GM23338 (cell line): Measurements from ENCODE around the gene TAF8. TPM values are rescaled to one million over a fixed set of nuclear protein-coding genes. Genes with fewer than 3 reads are reported as not detected.

Experiments
- ATAC-seq: fragments of 200-7000 bp; cut with Tn5 transposase; 3 replicates; pipeline ENCODE4 v1.9.1; 2020
- DNase-seq: peaks from one replicate; pipeline ENCODE4 v3.0.0-alpha.2; 2015; ENCODE audit warnings: low spot score
- H2AFZ ChIP-seq: fragments of 200-600 bp; sonication (generic); 2 replicates; pipeline ENCODE4 v1.8.0; 2016; ENCODE audit warnings: antibody characterized with exemption, mild to moderate bottlenecking, moderate library complexity
- H3F3A ChIP-seq: fragments of 200-600 bp; sonication (generic); replicated peaks from 2 replicates; pipeline ENCODE4 v1.8.0; 2017; ENCODE audit warnings: antibody characterized with exemption, mixed run types, low read depth
- H3K27ac ChIP-seq: fragments of 200-600 bp; sonication (generic); 2 replicates; pipeline ENCODE4 v1.6.1; 2016; ENCODE audit warnings: low read depth
- H3K27me3 ChIP-seq: fragments of 200-600 bp; sonication (generic); 2 replicates; pipeline ENCODE4 v1.8.0; 2016; ENCODE audit warnings: mild to moderate bottlenecking, mixed run types, moderate library complexity; ENCODE audit not compliant: insufficient read depth
- H3K36me3 ChIP-seq: fragments of 200-600 bp; sonication (generic); 2 replicates; pipeline ENCODE4 v1.8.0; 2016; ENCODE audit warnings: mild to moderate bottlenecking; ENCODE audit not compliant: insufficient read depth
- H3K4me1 ChIP-seq: fragments of 200-600 bp; sonication (generic); 2 replicates; pipeline ENCODE4 v1.8.0; 2016; ENCODE audit warnings: mild to moderate bottlenecking, moderate library complexity; ENCODE audit not compliant: insufficient read depth
- H3K4me2 ChIP-seq: fragments of 200-600 bp; sonication (generic); 2 replicates; pipeline ENCODE4 v1.7.1; 2017; ENCODE audit warnings: mixed run types
- H3K4me3 ChIP-seq: fragments of 200-600 bp; sonication (generic); 2 replicates; pipeline ENCODE4 v1.6.1; 2016; ENCODE audit warnings: mixed run types
- H3K79me2 ChIP-seq: fragments of 200-600 bp; sonication (generic); replicated peaks from 2 replicates; pipeline ENCODE4 v1.8.0; 2017; ENCODE audit warnings: mild to moderate bottlenecking; ENCODE audit not compliant: insufficient read depth
- H3K9me2 ChIP-seq: fragments of 200-600 bp; sonication (generic); 2 replicates; pipeline ENCODE4 v1.8.0; 2017; ENCODE audit not compliant: insufficient read depth
- H4K20me1 ChIP-seq: fragments of 200-600 bp; sonication (generic); replicated peaks from 2 replicates; pipeline ENCODE4 v1.8.0; 2017; ENCODE audit warnings: mild to moderate bottlenecking; ENCODE audit not compliant: insufficient read depth
- H3K27ac Mint-ChIP-seq: 2 replicates; pipeline ENCODE4 v1.8.0; 2020; ENCODE audit warnings: inconsistent platforms, mild to moderate bottlenecking, moderate library complexity, mixed read lengths
- H3K27me3 Mint-ChIP-seq: 3 replicates; pipeline ENCODE4 v1.8.0; 2022; ENCODE audit warnings: low read depth, mild to moderate bottlenecking, moderate library complexity, mixed read lengths, inconsistent platforms; ENCODE audit not compliant: insufficient read depth, poor library complexity
- H3K36me3 Mint-ChIP-seq: 3 replicates; pipeline ENCODE4 v1.8.0; 2021; ENCODE audit warnings: low read depth, mild to moderate bottlenecking, inconsistent platforms, moderate library complexity, mixed read lengths
- H3K4me1 Mint-ChIP-seq: 3 replicates; pipeline ENCODE4 v1.8.0; 2020; ENCODE audit warnings: mild to moderate bottlenecking, inconsistent platforms, mixed read lengths
- H3K4me3 Mint-ChIP-seq: 3 replicates; pipeline ENCODE4 v1.8.0; 2021; ENCODE audit warnings: moderate library complexity, mild to moderate bottlenecking, inconsistent platforms, mixed read lengths
- H3K9me3 Mint-ChIP-seq: 3 replicates; pipeline ENCODE4 v1.8.0; 2020; ENCODE audit warnings: moderate library complexity, mild to moderate bottlenecking, inconsistent platforms, mixed read lengths
- CREB1 ChIP-seq: fragments of 250-450 bp; sonication (Bioruptor Pico); IDR thresholded peaks from 2 replicates; pipeline ENCODE4 v1.5.0; 2020; ENCODE audit warnings: low read depth, mild to moderate bottlenecking, moderate library complexity
- CTCF ChIP-seq, 2 experiments: fragments of 200-600 bp in 1 of 2; sonication (generic) in 1 of 2; conservative IDR thresholded peaks; 2 replicates each; pipeline versions ENCODE4 v1.5.1 to v1.6.1; 2016 to 2017; ENCODE audit warnings: antibody characterized with exemption in 2 of 2, low read depth in 2 of 2, mild to moderate bottlenecking in 2 of 2, moderate library complexity in 1 of 2
- EZH2 ChIP-seq: fragments of 200-600 bp; sonication (generic); IDR thresholded peaks from one replicate; pipeline ENCODE4 v1.8.0; 2017; ENCODE audit warnings: antibody characterized with exemption, mild to moderate bottlenecking, low read depth; ENCODE audit not compliant: unreplicated experiment
- EZH2phosphoT487 ChIP-seq: fragments of 200-600 bp; sonication (generic); IDR thresholded peaks from one replicate; pipeline ENCODE4 v1.8.1; 2018; ENCODE audit warnings: antibody characterized with exemption; ENCODE audit not compliant: unreplicated experiment
- JUNB ChIP-seq: IDR thresholded peaks from one replicate; pipeline ENCODE4 v1.6.1; 2016; ENCODE audit warnings: antibody characterized with exemption; ENCODE audit not compliant: unreplicated experiment
- NANOG ChIP-seq: IDR thresholded peaks from 2 replicates; pipeline ENCODE4 v1.6.1; 2016; ENCODE audit warnings: antibody characterized with exemption, borderline replicate concordance
- POLR2AphosphoS5 ChIP-seq: IDR thresholded peaks from 2 replicates; pipeline ENCODE4 v1.6.1; 2016; ENCODE audit warnings: antibody characterized with exemption, low read depth
- REST ChIP-seq: IDR thresholded peaks from one replicate; pipeline ENCODE4 v1.6.1; 2018; ENCODE audit warnings: antibody characterized with exemption; ENCODE audit not compliant: unreplicated experiment
- STAT1 ChIP-seq: IDR thresholded peaks from one replicate; pipeline ENCODE4 v1.6.1; 2016; ENCODE audit warnings: antibody characterized with exemption; ENCODE audit not compliant: unreplicated experiment
- ZNF114 ChIP-seq: fragments of 250-450 bp; sonication (Bioruptor Pico); IDR thresholded peaks from 2 replicates; pipeline ENCODE4 v1.5.0; 2020; ENCODE audit warnings: mild to moderate bottlenecking, moderate library complexity
- ZNF331 ChIP-seq: fragments of 250-450 bp; sonication (Bioruptor Pico); IDR thresholded peaks from 2 replicates; pipeline ENCODE4 v1.5.0; 2020; ENCODE audit warnings: low read depth, mild to moderate bottlenecking, moderate library complexity
- ZNF462 ChIP-seq: fragments of 250-450 bp; sonication (Bioruptor Pico); IDR thresholded peaks from 2 replicates; pipeline ENCODE4 v1.5.0; 2020; ENCODE audit warnings: mild to moderate bottlenecking, moderate library complexity
- polyA plus RNA-seq: library from polyadenylated mRNA; unstranded; fragments of >200 nt; fragmentation: Nextera tagmentation; extraction: Ambion mirVana; gene quantifications from 2 replicates; pipeline ENCODE4 v1.2.1, GENCODE V29; 2016
- total RNA-seq: library from RNA; depleted of rRNA; stranded (reverse); fragments of >200 nt; shearing (Covaris generic); gene quantifications from 2 replicates; pipeline ENCODE4 v1.2.3, GENCODE V29; 2014
- TF ChIP-seq, protein P1 (sequence below): IDR thresholded peaks from 2 replicates; pipeline ENCODE4 v1.6.1; 2016; ENCODE audit warnings: antibody characterized with exemption

The TAF8 gene
- total and polyA plus RNA-seq, 2 experiments from 2014 or later = 18.7 to 30.6 TPM

DNA sequence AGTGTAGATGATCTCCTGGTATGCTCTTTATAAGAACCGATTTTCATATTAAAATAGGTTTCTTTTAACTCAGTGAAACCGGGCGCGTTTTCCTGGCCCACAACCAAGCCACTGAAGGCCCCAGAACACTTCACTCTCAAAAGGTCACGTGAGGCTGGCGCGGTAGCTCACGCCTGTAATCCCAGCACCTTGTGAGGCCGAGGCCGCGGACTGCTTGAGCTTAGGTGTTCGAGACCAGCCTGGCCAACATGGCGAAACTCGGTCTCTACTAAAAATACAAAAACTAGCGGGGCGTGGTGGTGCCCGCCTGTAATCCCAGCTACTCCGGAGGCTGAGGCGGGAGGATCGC lies 402 bp upstream of the TAF8 start:
- H3K27me3 Mint-ChIP-seq = peaks cover 55% of the 10 kb centered on the region
- peak overlapping the region; percentile 96 for H3K4me2 ChIP-seq
- no peak overlapping the region for H3K27ac Mint-ChIP-seq

More for the DNA sequence above, 402 bp upstream of the TAF8 start:
- H3K9me2 ChIP-seq = no peaks in the 10 kb centered on the region
- DNase-seq = peak; percentile 57
- H3K36me3 ChIP-seq = peaks cover 18% of the 10 kb centered on the region
- H2AFZ ChIP-seq = peak overlapping the region; percentile 50; the same call in 1 of the 2 replicates
- H3K27ac ChIP-seq = no peak overlapping the region
- peak overlapping the region; percentile 60 for H3K4me3 ChIP-seq
- H3K79me2 ChIP-seq = peaks cover 25% of the 10 kb centered on the region
- H3K27me3 ChIP-seq = peaks cover 51% of the 10 kb centered on the region
- Mint-ChIP-seq H3K36me3 (peaks cover 28% of the 10 kb centered on the region), H3K9me3 (no peaks in the 10 kb centered on the region), H3K4me1 (peaks cover 27% of the 10 kb centered on the region), H3K4me3 (peak overlapping the region; percentile 96)
- peaks cover 23% of the 10 kb centered on the region; the same call in 1 of the 2 replicates for H4K20me1 ChIP-seq
- TF ChIP-seq JUNB (no peak), ZNF114 (CRISPR knock-in tag) (no peak), POLR2AphosphoS5 (no peak), ZNF331 (CRISPR knock-in tag) (no peak), CREB1 (CRISPR knock-in tag) (no peak), EZH2phosphoT487 (no peak), REST (no peak), EZH2 (no peak), ZNF462 (CRISPR knock-in tag) (no peak), STAT1 (no peak), CTCF (conservative IDR thresholded peaks at IDR 0.05; ENCODE audit: low read depth in 2 of 2) (no peak), NANOG (no peak)
- TF ChIP-seq, protein P1, sequence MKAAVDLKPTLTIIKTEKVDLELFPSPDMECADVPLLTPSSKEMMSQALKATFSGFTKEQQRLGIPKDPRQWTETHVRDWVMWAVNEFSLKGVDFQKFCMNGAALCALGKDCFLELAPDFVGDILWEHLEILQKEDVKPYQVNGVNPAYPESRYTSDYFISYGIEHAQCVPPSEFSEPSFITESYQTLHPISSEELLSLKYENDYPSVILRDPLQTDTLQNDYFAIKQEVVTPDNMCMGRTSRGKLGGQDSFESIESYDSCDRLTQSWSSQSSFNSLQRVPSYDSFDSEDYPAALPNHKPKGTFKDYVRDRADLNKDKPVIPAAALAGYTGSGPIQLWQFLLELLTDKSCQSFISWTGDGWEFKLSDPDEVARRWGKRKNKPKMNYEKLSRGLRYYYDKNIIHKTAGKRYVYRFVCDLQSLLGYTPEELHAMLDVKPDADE = no peak
- H3K4me1 ChIP-seq = peaks cover 20% of the 10 kb centered on the region
- peaks cover 22% of the 10 kb centered on the region; the same call in 1 of the 2 replicates for H3F3A ChIP-seq
- ATAC-seq = peak; percentile 7
